Tibial artery (tissue), 4 donors: ENCODE results near the gene HHAT.

Source experiments
- DNase-seq, 2 donors: peaks; one replicate each; pipeline ENCODE4 v3.0.0-alpha.2; 2019
- H3K27ac ChIP-seq, 2 donors: fragments of 200-600 bp; sonication (generic) in 1 of 2; 1 replicate in 1 of 2; 2 replicates in 1 of 2; pipeline ENCODE4 v1.5.1; 2018 to 2019; ENCODE audit warnings: mild to moderate bottlenecking in 1 of 2
- H3K27me3 ChIP-seq, 2 donors: fragments of 200-600 bp; sonication (generic) in 1 of 2; one replicate each; pipeline versions ENCODE4 v1.5.1 to v1.6.0; 2016 to 2019
- H3K36me3 ChIP-seq, 3 donors: fragments of 200-600 bp; sonication (generic) in 2 of 3; one replicate each; pipeline ENCODE4 v1.5.1; 2016 to 2019; ENCODE audit warnings: mild to moderate bottlenecking in 2 of 3
- H3K4me1 ChIP-seq, 4 donors: fragments of 200-600 bp; sonication (generic) in 2 of 4; 1 replicate in 3 of 4; 2 replicates in 1 of 4; pipeline ENCODE4 v1.5.1; 2016 to 2019
- H3K4me3 ChIP-seq, 2 donors: fragments of 200-600 bp; sonication (generic) in 1 of 2; 1 replicate in 1 of 2; 2 replicates in 1 of 2; pipeline ENCODE4 v1.5.1; 2018 to 2019; ENCODE audit warnings: mild to moderate bottlenecking in 2 of 2
- H3K9me3 ChIP-seq, 3 donors: fragments of 200-600 bp; sonication (generic) in 1 of 3; one replicate each; pipeline ENCODE4 v1.5.1; 2016 to 2019
- CTCF ChIP-seq, 2 experiments: fragments of 200-600 bp in 1 of 2; fragments of 450-650 bp in 1 of 2; IDR thresholded peaks; one replicate each; pipeline ENCODE4 v1.5.1; 2017 to 2019; ENCODE audit warnings: antibody characterized with exemption in 2 of 2, mild to moderate bottlenecking in 1 of 2, moderate library complexity in 1 of 2
- intact Hi-C: fragments of 100-400 bp; cut with DNase I; formaldehyde crosslinking; loops from one replicate; pipeline ENCODE4 v1.15.0; 2023; ENCODE audit warnings: low total_unique reads

HHAT gene

GRCh38 chr1:210662291-210663050, 333.8 kb downstream of the HHAT start:
- H3K27me3 ChIP-seq = no peaks in the 10 kb centered on the region
- DNase-seq = no peak
- H3K4me3 ChIP-seq = no peak overlapping the region
- H3K9me3 ChIP-seq = no peaks in the 10 kb centered on the region
- no peaks in the 10 kb centered on the region for H3K36me3 ChIP-seq
- intact Hi-C loops = no loop called here
- no peak overlapping the region for H3K27ac ChIP-seq
- TF ChIP-seq CTCF (IDR thresholded peaks at IDR 0.05) = no peak
- H3K4me1 ChIP-seq = no peaks in the 10 kb centered on the region

- TF ChIP-seq CTCF (IDR thresholded peaks at IDR 0.05) = no peak
- Histone ChIP-seq H3K27ac (no peak overlapping the region), H3K4me1 (no peaks in the 10 kb centered on the region), H3K4me3 (no peak overlapping the region), H3K36me3 (no peaks in the 10 kb centered on the region), H3K9me3 (no peaks in the 10 kb centered on the region), H3K27me3 (no peaks in the 10 kb centered on the region)
- DNase-seq = no peak
- intact Hi-C loops = no loop called here
Measured at GRCh38 chr1:210663730-210664573, 335.2 kb downstream of the HHAT start.

- DNase-seq = no peak
- Histone ChIP-seq H3K27me3 (no peaks in the 10 kb centered on the region), H3K9me3 (no peaks in the 10 kb centered on the region)
Measured at GRCh38 chr1:210669951-210670350, 341.2 kb downstream of the HHAT start.

GRCh38 chr1:210674151-210674550, 345.4 kb downstream of the HHAT start:
- Histone ChIP-seq H3K27ac (no peak overlapping the region), H3K36me3 (no peaks in the 10 kb centered on the region), H3K4me3 (no peak overlapping the region), H3K27me3 (no peaks in the 10 kb centered on the region), H3K4me1 (no peaks in the 10 kb centered on the region), H3K9me3 (no peaks in the 10 kb centered on the region)
- intact Hi-C loops = no loop called here
- TF ChIP-seq CTCF (IDR thresholded peaks at IDR 0.05) = no peak
- no peak for DNase-seq

More at GRCh38 chr1:210669951-210670350, 341.2 kb downstream of the HHAT start:
- H3K36me3 ChIP-seq = no peaks in the 10 kb centered on the region
- no peak overlapping the region for H3K27ac ChIP-seq
- H3K4me3 ChIP-seq = no peak overlapping the region
- intact Hi-C loops = no loop called here
- TF ChIP-seq CTCF (IDR thresholded peaks at IDR 0.05) = no peak
- H3K4me1 ChIP-seq = no peaks in the 10 kb centered on the region

GRCh38 chr1:210676539-210676938, 347.8 kb downstream of the HHAT start:
- Histone ChIP-seq H3K4me3 (no peak overlapping the region), H3K27ac (no peak overlapping the region), H3K27me3 (no peaks in the 10 kb centered on the region), H3K36me3 (no peaks in the 10 kb centered on the region), H3K4me1 (no peaks in the 10 kb centered on the region), H3K9me3 (no peaks in the 10 kb centered on the region)
- no peak for DNase-seq
- intact Hi-C loops = no loop called here
- TF ChIP-seq CTCF (IDR thresholded peaks at IDR 0.05) = no peak
